KOPT-K1 (cell line): ENCODE results near the gene CARD11.

Source experiments
- H3K27ac ChIP-seq: fragments of 200-600 bp; sonication (generic); 2 replicates; pipeline ENCODE4 v1.5.1; 2016; ENCODE audit warnings: antibody characterized with exemption, mild to moderate bottlenecking, low read depth, low read length; ENCODE audit not compliant: poor library complexity, severe bottlenecking
- H3K36me3 ChIP-seq: fragments of 200-600 bp; sonication (generic); 2 replicates; pipeline ENCODE4 v1.5.1; 2017; ENCODE audit warnings: antibody characterized with exemption, mild to moderate bottlenecking, low read length, moderate library complexity; ENCODE audit not compliant: insufficient read depth
- H3K9me3 ChIP-seq: fragments of 200-600 bp; sonication (generic); 2 replicates; pipeline ENCODE4 v1.5.1; 2017; ENCODE audit warnings: antibody characterized with exemption, low read length, mild to moderate bottlenecking; ENCODE audit not compliant: insufficient read depth, poor library complexity, severe bottlenecking

CARD11 gene

GRCh38 chr7:3019801-3020200 lies 23.9 kb downstream of the CARD11 start:
- Histone ChIP-seq H3K36me3 (peaks cover 16% of the 10 kb centered on the region; the same call in 1 of the 2 replicates), H3K27ac (no peak overlapping the region), H3K9me3 (peaks cover 28% of the 10 kb centered on the region)

GRCh38 chr7:3013975-3014792 lies 29.5 kb downstream of the CARD11 start:
- H3K36me3 ChIP-seq, result peaks cover 4% of the 10 kb centered on the region; the same call in 1 of the 2 replicates
- H3K27ac ChIP-seq, result no peak overlapping the region
- H3K9me3 ChIP-seq, result no peaks in the 10 kb centered on the region

- no peak overlapping the region for H3K27ac ChIP-seq
- H3K36me3 ChIP-seq, result no peaks in the 10 kb centered on the region
Observed at GRCh38 chr7:3011211-3011852, 32.3 kb downstream of the CARD11 start.

GRCh38 chr7:3010161-3010560 lies 33.5 kb downstream of the CARD11 start:
- Histone ChIP-seq H3K27ac (no peak overlapping the region), H3K36me3 (no peaks in the 10 kb centered on the region), H3K9me3 (no peaks in the 10 kb centered on the region)

More at GRCh38 chr7:3011211-3011852, 32.3 kb downstream of the CARD11 start:
- H3K9me3 ChIP-seq, result no peaks in the 10 kb centered on the region

GRCh38 chr7:3009086-3009485 lies 34.6 kb downstream of the CARD11 start:
- H3K27ac ChIP-seq, result no peak overlapping the region
- H3K9me3 ChIP-seq, result no peaks in the 10 kb centered on the region

GRCh38 chr7:3008386-3008785 lies 35.3 kb downstream of the CARD11 start:
- H3K27ac ChIP-seq, result no peak overlapping the region
- no peaks in the 10 kb centered on the region for H3K36me3 ChIP-seq
- H3K9me3 ChIP-seq, result no peaks in the 10 kb centered on the region

More at GRCh38 chr7:3009086-3009485, 34.6 kb downstream of the CARD11 start:
- no peaks in the 10 kb centered on the region for H3K36me3 ChIP-seq

- Histone ChIP-seq H3K36me3 (no peaks in the 10 kb centered on the region), H3K9me3 (no peaks in the 10 kb centered on the region), H3K27ac (no peak overlapping the region)
Observed at GRCh38 chr7:3007696-3008095, 36.0 kb downstream of the CARD11 start.

- no peaks in the 10 kb centered on the region for H3K9me3 ChIP-seq
- H3K27ac ChIP-seq, result no peak overlapping the region
- H3K36me3 ChIP-seq, result no peaks in the 10 kb centered on the region
Observed at GRCh38 chr7:3005257-3005656, 38.4 kb downstream of the CARD11 start.

- no peaks in the 10 kb centered on the region for H3K9me3 ChIP-seq
- no peaks in the 10 kb centered on the region for H3K36me3 ChIP-seq
- H3K27ac ChIP-seq, result no peak overlapping the region
Observed at GRCh38 chr7:3003936-3004335, 39.7 kb downstream of the CARD11 start.

- H3K27ac ChIP-seq, result no peak overlapping the region
- no peaks in the 10 kb centered on the region for H3K9me3 ChIP-seq
- no peaks in the 10 kb centered on the region for H3K36me3 ChIP-seq
Observed at GRCh38 chr7:3002631-3003030, 41.0 kb downstream of the CARD11 start.

- Histone ChIP-seq H3K36me3 (no peaks in the 10 kb centered on the region), H3K9me3 (peaks cover 5% of the 10 kb centered on the region), H3K27ac (no peak overlapping the region)
Observed at GRCh38 chr7:3000566-3000965, 43.1 kb downstream of the CARD11 start.

GRCh38 chr7:2999078-2999500 lies 44.6 kb downstream of the CARD11 start:
- Histone ChIP-seq H3K27ac (no peak overlapping the region), H3K36me3 (0 out of 2 replicates have a peak, but pooled peaks cover 8% of the 10 kb centered on the region), H3K9me3 (peaks cover 20% of the 10 kb centered on the region)

GRCh38 chr7:2997014-2997413 lies 46.7 kb downstream of the CARD11 start:
- peaks cover 37% of the 10 kb centered on the region for H3K9me3 ChIP-seq
- H3K36me3 ChIP-seq, result 0 out of 2 replicates have a peak, but pooled peaks cover 9% of the 10 kb centered on the region
- no peak overlapping the region for H3K27ac ChIP-seq

GRCh38 chr7:2996141-2996540 lies 47.5 kb downstream of the CARD11 start:
- peaks cover 45% of the 10 kb centered on the region for H3K9me3 ChIP-seq
- 0 out of 2 replicates have a peak, but pooled peaks cover 12% of the 10 kb centered on the region for H3K36me3 ChIP-seq
- H3K27ac ChIP-seq, result no peak overlapping the region

GRCh38 chr7:2993868-2994267 lies 49.8 kb downstream of the CARD11 start:
- H3K9me3 ChIP-seq, result peaks cover 56% of the 10 kb centered on the region
- no peak overlapping the region for H3K27ac ChIP-seq
- H3K36me3 ChIP-seq, result 0 out of 2 replicates have a peak, but pooled peaks cover 12% of the 10 kb centered on the region
